HEK293T (cell line): ENCODE data around the gene NDRG2.

ENCODE experiments used
- ARNT ChIP-seq: fragments of 450-650 bp; IDR thresholded peaks from 2 replicates; pipeline ENCODE4 v1.6.1; 2017; ENCODE audit warnings: mild to moderate bottlenecking
- BHLHE40 ChIP-seq: fragments of 450-650 bp; IDR thresholded peaks from 2 replicates; pipeline ENCODE4 v1.6.1; 2016; ENCODE audit warnings: mild to moderate bottlenecking, moderate library complexity, borderline replicate concordance
- ELF4 ChIP-seq: fragments of 450-650 bp; IDR thresholded peaks from 2 replicates; pipeline ENCODE4 v1.6.1; 2017; ENCODE audit warnings: antibody characterized with exemption
- FOXA1 ChIP-seq: fragments of 450-650 bp; IDR thresholded peaks from 2 replicates; pipeline ENCODE4 v1.6.1; 2016; ENCODE audit warnings: mild to moderate bottlenecking
- LEF1 ChIP-seq: fragments of 450-650 bp; IDR thresholded peaks from 2 replicates; pipeline ENCODE4 v1.6.1; 2017; ENCODE audit warnings: mild to moderate bottlenecking, borderline replicate concordance
- SUZ12 ChIP-seq: fragments of 450-650 bp; IDR thresholded peaks from 2 replicates; pipeline ENCODE4 v1.6.1; 2016; ENCODE audit warnings: mild to moderate bottlenecking

DNA sequence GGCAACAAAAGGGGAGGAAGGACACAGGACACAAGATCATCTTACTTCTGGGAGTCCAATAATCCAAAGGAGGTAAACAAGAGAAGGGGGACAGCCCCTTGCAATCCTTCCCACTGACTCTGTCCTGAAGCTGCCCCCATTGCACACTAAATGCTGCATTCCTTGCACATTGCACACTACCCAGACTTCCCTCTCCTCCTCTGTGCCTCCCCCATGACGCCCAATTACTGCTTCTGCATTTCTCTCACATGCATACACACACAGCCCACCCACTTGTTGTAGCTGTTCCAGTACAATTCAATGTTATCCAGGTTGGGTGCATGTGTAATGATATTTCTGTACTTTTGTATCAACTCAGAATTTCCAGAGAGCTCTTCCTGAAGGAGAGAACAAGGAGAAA lies 5.5 kb downstream of the NDRG2 start:
- TF ChIP-seq LEF1 = no peak
- TF ChIP-seq SUZ12 = no peak
- TF ChIP-seq BHLHE40 = no peak
- TF ChIP-seq FOXA1 = no peak
- no peak for TF ChIP-seq ELF4
- no peak for TF ChIP-seq ARNT
